BLaER1 treated with 17β-estradiol and CSF1 and Interleukin-3, amounts not matched to agents 10 nM and 100 nM (cell line): ENCODE data around the gene HOXD3.

Experiments
- H3K27ac ChIP-seq, 11 experiments: shearing (Covaris generic); formaldehyde crosslinking; 2 replicates each; pipeline ENCODE4 v1.8.1; 2022
- H3K27me3 ChIP-seq, 11 experiments: shearing (Covaris generic); formaldehyde crosslinking; 2 replicates each; pipeline ENCODE4 v1.8.1; 2022
- H3K36me3 ChIP-seq, 11 experiments: shearing (Covaris generic); formaldehyde crosslinking; 2 replicates each; pipeline ENCODE4 v1.8.1; 2022
- H3K4me1 ChIP-seq, 10 experiments: shearing (Covaris generic); formaldehyde crosslinking; 2 replicates each; pipeline ENCODE4 v1.8.1; 2022
- H3K4me2 ChIP-seq, 11 experiments: shearing (Covaris generic); formaldehyde crosslinking; 2 replicates each; pipeline ENCODE4 v1.8.1; 2022
- H3K4me3 ChIP-seq, 10 experiments: shearing (Covaris generic); formaldehyde crosslinking; 2 replicates each; pipeline ENCODE4 v1.8.1; 2022
- H3K9ac ChIP-seq, 11 experiments: shearing (Covaris generic); formaldehyde crosslinking; 2 replicates each; pipeline ENCODE4 v1.8.1; 2022
- H3K9me3 ChIP-seq, 11 experiments: shearing (Covaris generic); formaldehyde crosslinking; replicated peaks in 1 of 11; 2 replicates each; pipeline ENCODE4 v1.8.1; 2022
- H4K20me1 ChIP-seq, 11 experiments: shearing (Covaris generic); formaldehyde crosslinking; 2 replicates each; pipeline ENCODE4 v1.8.1; 2022
- Cebpa-rat ChIP-seq, 11 experiments: shearing (Covaris generic); IDR thresholded peaks; 2 replicates each; pipeline ENCODE4 v1.8.1; 2022

HOXD3 gene

DNA sequence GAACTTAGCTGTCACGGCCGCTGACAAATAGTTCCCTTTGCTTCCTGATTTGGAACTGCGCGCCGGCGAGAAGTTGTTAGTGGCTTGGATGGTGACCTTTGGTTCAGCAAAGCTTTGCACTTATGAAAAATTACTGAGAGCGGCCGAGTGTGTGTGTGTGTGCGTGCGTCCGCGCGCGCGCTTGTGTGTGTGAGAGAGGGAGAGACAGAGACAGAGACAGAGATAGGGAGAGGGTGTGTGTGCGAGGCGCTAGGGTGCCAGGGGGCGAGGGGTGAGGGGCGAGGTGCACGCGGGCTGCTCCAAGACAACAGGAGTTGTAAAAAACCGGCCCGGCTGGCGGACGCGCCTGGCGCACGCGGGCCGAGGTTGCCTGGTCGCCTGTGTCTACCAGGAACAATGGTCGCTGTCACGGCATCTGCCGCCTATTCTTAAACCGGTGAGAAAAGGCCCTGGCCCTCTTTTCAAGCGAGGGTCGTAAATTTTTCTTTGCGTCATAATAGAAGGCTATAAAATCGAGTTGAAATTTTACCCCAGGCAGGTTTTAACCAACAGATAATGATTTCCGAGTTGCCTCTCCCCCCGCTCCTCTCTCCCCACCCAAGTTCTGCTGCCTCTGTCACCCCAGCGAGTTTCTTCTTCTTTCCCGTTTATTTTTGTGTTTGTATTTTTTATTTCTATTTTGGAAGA, 535 bp downstream of the HOXD3 start:
- no peak for TF ChIP-seq Cebpa-rat (IDR thresholded peaks at IDR 0.05)
- Histone ChIP-seq H3K4me2 (no peak overlapping the region), H3K4me3 (no peak overlapping the region)

DNA sequence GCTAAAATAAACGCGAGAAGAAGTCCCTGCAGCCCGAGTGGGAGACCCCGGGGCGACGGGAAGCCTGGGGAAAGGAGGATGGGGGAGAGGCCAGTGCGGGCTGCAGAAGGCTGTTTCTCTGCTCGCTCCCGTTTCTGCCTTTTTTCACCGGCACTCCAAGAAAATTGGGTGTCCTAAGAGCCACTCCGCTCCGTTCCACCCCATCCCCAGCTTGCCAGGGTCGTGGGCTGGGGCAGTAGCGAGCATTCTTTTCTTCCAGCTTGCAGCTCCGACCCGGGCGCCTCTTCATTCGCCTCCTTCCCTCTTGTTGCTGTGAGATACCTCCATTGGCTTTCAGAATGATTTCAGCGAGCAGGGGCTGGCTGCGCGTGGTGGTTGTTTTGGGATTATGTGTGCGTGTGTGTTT, 1.1 kb downstream of the HOXD3 start:
- H4K20me1 ChIP-seq, result no peaks in the 10 kb centered on the region
- peaks cover 68 to 100% (median 97%) of the 10 kb centered on the region in 11 experiments for H3K27me3 ChIP-seq
- no peak for TF ChIP-seq Cebpa-rat (IDR thresholded peaks at IDR 0.05)
- no peak overlapping the region for H3K4me2 ChIP-seq
- peaks cover 54 to 72% (median 66%) of the 10 kb centered on the region in 11 experiments for H3K9me3 ChIP-seq
- H3K9ac ChIP-seq, result no peak overlapping the region
- H3K4me3 ChIP-seq, result no peak overlapping the region
- no peaks in the 10 kb centered on the region for H3K36me3 ChIP-seq
- no peak overlapping the region for H3K27ac ChIP-seq
- no peaks in the 10 kb centered on the region for H3K4me1 ChIP-seq

More for the DNA sequence above, 535 bp downstream of the HOXD3 start:
- H3K9ac ChIP-seq, result no peak overlapping the region
- peaks cover 50 to 69% (median 63%) of the 10 kb centered on the region in 11 experiments for H3K9me3 ChIP-seq
- peaks cover 70 to 100% (median 99%) of the 10 kb centered on the region in 11 experiments for H3K27me3 ChIP-seq
- no peaks in the 10 kb centered on the region for H3K36me3 ChIP-seq
- no peaks in the 10 kb centered on the region for H4K20me1 ChIP-seq
- H3K4me1 ChIP-seq, result no peaks in the 10 kb centered on the region
- no peak overlapping the region for H3K27ac ChIP-seq

DNA sequence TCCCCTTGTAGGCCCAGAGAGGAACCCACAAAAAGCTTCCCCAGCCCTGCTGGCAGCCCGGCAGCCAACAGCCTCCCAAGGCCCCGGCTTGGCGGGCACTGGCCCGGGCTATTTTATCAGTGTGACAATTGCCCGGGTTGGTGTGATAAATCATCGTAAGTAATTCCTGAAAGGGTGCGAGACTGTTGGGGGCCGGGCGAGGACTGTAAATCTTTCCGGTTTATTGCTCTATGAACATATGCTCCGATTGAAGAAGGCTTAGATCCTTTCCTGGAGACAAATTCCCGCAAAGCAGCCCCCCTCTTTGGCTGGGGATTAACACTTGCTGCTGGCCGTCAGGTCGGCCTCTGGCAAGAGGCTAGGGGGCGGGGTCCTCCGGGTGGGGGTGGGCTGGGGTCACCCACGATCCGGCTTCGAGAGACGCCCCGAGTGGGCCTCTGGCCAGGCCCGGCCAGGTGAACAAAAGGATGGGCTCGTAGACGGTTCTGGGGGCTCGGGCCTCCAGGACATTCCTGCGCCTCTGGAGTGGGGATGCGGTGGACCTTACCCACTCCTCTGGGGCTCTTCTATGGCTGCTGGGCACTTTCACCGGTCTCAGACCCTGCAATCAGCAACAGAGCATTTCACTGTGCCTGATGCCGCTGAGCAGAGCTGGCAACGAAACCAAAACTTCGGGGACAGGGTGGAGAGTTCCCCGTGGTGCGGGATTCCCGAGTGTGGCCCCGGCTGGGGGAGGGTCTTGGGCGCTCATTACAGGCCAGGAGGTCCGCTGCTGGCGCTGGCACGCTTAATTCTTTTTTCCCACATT, 2.0 kb downstream of the HOXD3 start:
- Histone ChIP-seq H3K27me3 (peaks cover 64 to 100% (median 97%) of the 10 kb centered on the region in 11 experiments), H3K27ac (no peak overlapping the region), H3K4me1 (no peaks in the 10 kb centered on the region), H3K9ac (no peak overlapping the region), H3K4me3 (0 out of 20 replicates have a peak overlapping the region, but pooled peaks of 1 of the 10 experiments have one; percentile 11), H3K36me3 (no peaks in the 10 kb centered on the region), H3K4me2 (no peak overlapping the region), H3K9me3 (peaks cover 61 to 81% (median 74%) of the 10 kb centered on the region in 11 experiments), H4K20me1 (no peaks in the 10 kb centered on the region)
- no peak for TF ChIP-seq Cebpa-rat (IDR thresholded peaks at IDR 0.05)

DNA sequence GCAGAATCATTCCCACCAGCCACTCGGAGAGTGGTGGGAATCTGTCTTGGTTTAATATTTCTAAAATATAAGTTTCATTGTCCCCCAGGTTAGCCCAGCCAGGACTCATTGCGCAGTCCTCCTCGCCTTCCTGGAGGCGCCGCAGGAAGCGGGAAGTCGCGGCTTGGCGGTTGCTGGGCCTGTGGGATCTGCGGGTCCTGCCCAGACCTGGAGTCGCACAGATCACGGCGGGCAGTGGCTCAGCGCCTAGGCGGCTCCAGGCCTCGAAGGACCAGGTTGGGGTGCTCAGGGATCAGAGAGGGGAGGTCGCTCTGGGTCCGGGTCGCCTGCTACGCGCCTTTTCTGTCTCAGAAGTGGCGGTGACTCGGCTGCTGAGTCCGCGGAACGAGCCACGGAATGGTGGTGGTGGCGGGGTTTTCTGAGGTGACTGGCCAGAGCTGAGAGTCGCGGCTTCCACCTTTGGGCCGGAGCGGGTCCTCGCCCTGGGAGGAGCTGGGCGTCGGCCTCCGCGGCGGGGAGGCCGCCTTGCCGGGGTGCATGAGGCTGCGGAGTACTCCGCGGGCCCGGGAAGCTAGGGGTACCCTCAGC, 2.6 kb downstream of the HOXD3 start:
- Histone ChIP-seq H4K20me1 (no peaks in the 10 kb centered on the region), H3K27me3 (peaks cover 57 to 100% (median 94%) of the 10 kb centered on the region in 11 experiments), H3K4me3 (no peak overlapping the region), H3K9me3 (peaks cover 67 to 88% (median 80%) of the 10 kb centered on the region in 11 experiments), H3K9ac (no peak overlapping the region), H3K4me1 (no peaks in the 10 kb centered on the region), H3K4me2 (no peak overlapping the region), H3K36me3 (no peaks in the 10 kb centered on the region), H3K27ac (no peak overlapping the region)
- no peak for TF ChIP-seq Cebpa-rat (IDR thresholded peaks at IDR 0.05)

DNA sequence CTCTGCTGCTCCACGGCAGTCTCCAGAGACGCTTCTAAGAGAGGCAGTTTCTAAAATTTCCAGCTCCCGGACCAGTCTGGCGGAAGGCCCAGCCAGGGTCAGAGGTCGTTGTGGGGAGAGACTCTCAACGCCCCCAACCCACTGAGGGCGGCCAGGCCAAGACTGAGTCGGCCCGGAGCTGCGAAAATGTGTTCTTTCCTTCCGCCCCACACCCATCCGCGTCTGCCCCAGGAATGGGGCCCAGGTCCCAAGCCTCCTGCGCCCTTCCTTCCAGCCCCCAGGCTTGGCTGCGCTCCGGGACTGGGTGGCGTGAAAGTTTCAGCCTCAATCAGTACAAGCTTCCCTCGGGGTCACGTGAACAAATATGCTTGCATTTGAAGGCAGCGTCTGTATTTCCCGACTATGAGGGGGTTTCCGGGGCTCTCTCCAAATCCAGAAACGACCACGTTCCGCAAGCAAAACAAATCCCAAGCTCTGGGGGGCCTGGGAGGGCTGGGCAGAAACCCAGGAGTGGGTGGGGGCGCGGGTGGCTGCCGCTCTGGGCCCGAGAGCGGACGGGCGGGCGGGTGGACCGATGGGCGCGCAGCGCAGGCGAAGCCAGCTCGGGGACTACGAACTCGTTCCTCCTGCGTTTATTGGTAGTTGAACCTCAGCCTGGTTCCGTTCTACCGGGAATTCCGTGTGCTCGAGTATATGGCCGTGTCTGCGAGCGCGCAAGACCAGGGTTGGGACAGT, 3.3 kb downstream of the HOXD3 start:
- H3K27me3 ChIP-seq, result peaks cover 50 to 100% (median 94%) of the 10 kb centered on the region in 11 experiments

DNA sequence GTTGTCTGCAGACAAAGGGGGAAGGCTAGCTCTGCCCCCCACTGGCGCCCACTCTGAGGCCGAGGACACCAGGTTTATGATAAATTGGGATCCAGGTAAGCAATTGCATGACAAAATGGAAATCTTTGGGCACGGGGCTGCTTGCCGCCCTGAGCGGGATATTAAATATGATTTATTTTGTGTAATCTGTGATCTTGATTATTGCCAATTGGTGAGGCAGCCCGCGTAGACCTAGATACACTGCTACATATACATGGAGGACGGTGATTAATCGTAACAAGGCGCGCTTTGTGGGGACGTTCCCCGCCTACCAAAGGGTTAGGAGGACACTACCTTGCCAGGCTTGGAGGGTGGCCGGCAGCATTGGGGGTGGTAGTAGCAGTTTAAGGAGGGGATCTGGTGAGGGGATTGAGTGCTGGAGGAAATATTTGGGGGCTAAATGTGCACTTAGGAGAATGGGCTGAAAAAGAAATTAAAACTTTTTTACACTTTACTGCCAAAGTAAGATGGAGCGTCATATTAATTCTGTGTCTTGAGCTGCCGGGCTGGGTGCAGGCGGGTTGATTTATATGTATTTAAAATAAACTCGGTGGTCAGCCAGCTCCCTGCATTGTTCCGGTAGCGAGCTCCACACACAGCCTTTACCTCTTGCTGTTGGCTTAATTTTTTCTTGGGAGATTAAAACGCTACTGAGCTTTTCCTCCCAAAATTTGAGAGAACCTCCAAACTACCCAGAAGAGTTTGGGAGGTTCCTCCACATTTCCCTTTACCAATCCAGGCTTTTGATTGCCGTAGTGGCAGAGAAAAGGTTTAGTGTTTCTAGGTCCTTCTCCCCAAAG, 4.1 kb downstream of the HOXD3 start:
- no peak overlapping the region for H3K9ac ChIP-seq
- H3K9me3 ChIP-seq, result peaks cover 75 to 93% (median 88%) of the 10 kb centered on the region in 11 experiments
- H3K27ac ChIP-seq, result no peak overlapping the region
- no peak overlapping the region for H3K4me3 ChIP-seq
- H4K20me1 ChIP-seq, result no peaks in the 10 kb centered on the region
- no peaks in the 10 kb centered on the region for H3K36me3 ChIP-seq
- TF ChIP-seq Cebpa-rat (IDR thresholded peaks at IDR 0.05), result no peak
- H3K4me2 ChIP-seq, result no peak overlapping the region
- peaks cover 42 to 98% (median 93%) of the 10 kb centered on the region in 11 experiments for H3K27me3 ChIP-seq
- H3K4me1 ChIP-seq, result no peaks in the 10 kb centered on the region

More for the DNA sequence above, 3.3 kb downstream of the HOXD3 start:
- Histone ChIP-seq H3K4me1 (no peaks in the 10 kb centered on the region), H3K36me3 (no peaks in the 10 kb centered on the region), H4K20me1 (no peaks in the 10 kb centered on the region), H3K4me2 (no peak overlapping the region), H3K9me3 (peaks cover 74 to 91% (median 87%) of the 10 kb centered on the region in 11 experiments), H3K27ac (no peak overlapping the region), H3K4me3 (no peak overlapping the region), H3K9ac (no peak overlapping the region)
- no peak for TF ChIP-seq Cebpa-rat (IDR thresholded peaks at IDR 0.05)

DNA sequence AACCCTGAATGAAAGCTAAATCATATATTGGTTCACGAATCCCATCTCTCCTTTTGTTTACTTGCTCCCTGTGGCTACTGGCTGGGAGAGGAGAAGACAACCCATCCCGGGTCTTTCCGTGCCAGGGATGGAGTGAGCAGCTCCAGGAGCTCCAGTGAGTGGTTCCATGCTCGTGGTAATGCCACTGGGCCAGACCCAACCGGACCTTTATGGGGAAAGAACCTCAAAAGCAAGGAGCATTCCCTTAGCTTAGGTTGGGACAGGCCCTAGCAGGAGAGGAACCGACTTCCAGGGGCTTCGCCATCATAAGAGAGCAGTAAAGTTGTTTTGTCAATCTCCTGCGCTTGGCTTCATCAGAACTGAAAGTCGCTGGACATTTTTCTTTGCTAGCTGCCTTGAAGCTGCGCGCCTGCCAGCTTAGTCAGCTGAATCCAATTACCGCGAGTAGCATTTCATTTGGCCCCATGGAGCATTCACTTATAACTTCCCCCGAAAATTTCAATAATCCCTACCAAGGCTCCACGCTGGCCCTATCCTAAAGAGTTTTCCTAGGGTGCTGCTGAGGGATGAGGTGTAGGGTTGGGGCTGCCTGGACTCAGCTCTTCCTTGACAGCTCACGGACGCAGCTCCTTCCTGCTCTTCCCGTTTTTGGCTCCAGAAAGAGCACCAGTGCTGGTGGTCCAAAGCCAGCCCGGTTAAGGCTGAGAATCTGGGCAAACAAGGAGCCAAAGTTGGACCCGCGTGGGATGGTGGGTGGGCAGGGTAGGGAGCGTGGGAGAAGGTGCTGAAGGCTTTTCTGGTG, 4.9 kb downstream of the HOXD3 start:
- H3K36me3 ChIP-seq, result no peaks in the 10 kb centered on the region
- H3K4me3 ChIP-seq, result no peak overlapping the region
- H3K4me1 ChIP-seq, result no peaks in the 10 kb centered on the region
- peaks cover 69 to 85% (median 80%) of the 10 kb centered on the region in 11 experiments for H3K9me3 ChIP-seq
- no peak for TF ChIP-seq Cebpa-rat (IDR thresholded peaks at IDR 0.05)
- H4K20me1 ChIP-seq, result no peaks in the 10 kb centered on the region
- H3K27me3 ChIP-seq, result peaks cover 34 to 95% (median 85%) of the 10 kb centered on the region in 11 experiments
- no peak overlapping the region for H3K9ac ChIP-seq
- H3K27ac ChIP-seq, result no peak overlapping the region
- no peak overlapping the region for H3K4me2 ChIP-seq
